Right lobe of liver (tissue), 6 donors: ENCODE measurements around the gene KRTAP1-3. TPM values are rescaled to one million over a fixed set of nuclear protein-coding genes. Genes with fewer than 3 reads are reported as not detected.

Experiments used
- ATAC-seq, 4 donors: fragments of 200-7000 bp; cut with Tn5 transposase; one replicate each; pipeline ENCODE4 v1.9.1; 2020; ENCODE audit warnings: mild to moderate bottlenecking in 4 of 4, moderate library complexity in 4 of 4
- DNase-seq, 3 donors: peaks; one replicate each; pipeline ENCODE4 v3.0.0-alpha.2; 2020
- H3K27ac ChIP-seq, 3 donors: fragments of 200-600 bp; one replicate each; pipeline ENCODE4 v1.8.0; 2022
- H3K27me3 ChIP-seq, 2 donors: fragments of 200-600 bp; one replicate each; pipeline ENCODE4 v1.8.0; 2022
- H3K36me3 ChIP-seq, 4 donors: fragments of 200-600 bp; sonication (generic) in 1 of 4; one replicate each; pipeline versions ENCODE4 v1.5.1 to v1.8.0; 2017 to 2022; ENCODE audit warnings: control low read depth in 1 of 4
- H3K4me1 ChIP-seq, 4 donors: fragments of 200-600 bp; sonication (generic) in 1 of 4; one replicate each; pipeline versions ENCODE4 v1.5.1 to v1.8.0; 2017 to 2022; ENCODE audit warnings: control low read depth in 1 of 4
- H3K4me3 ChIP-seq, 3 donors: fragments of 200-600 bp; one replicate each; pipeline ENCODE4 v1.8.0; 2022
- H3K9me3 ChIP-seq, 4 donors: fragments of 200-600 bp; sonication (generic) in 1 of 4; one replicate each; pipeline versions ENCODE4 v1.5.1 to v1.8.0; 2017 to 2022; ENCODE audit warnings: control low read depth in 1 of 4
- CTCF ChIP-seq, 4 donors: fragments of 200-600 bp in 3 of 4; fragments of 450-650 bp in 1 of 4; IDR thresholded peaks; one replicate each; pipeline versions ENCODE4 v1.5.1 to v1.8.0; 2016 to 2022; ENCODE audit warnings: antibody characterized with exemption in 4 of 4, mild to moderate bottlenecking in 2 of 4
- POLR2A ChIP-seq: fragments of 450-650 bp; IDR thresholded peaks from one replicate; pipeline ENCODE4 v1.6.1; 2017; ENCODE audit warnings: antibody characterized with exemption, mild to moderate bottlenecking
- WGBS: methylation state at CpG from one replicate; pipeline ENCODE4 v1.1.6; 2018; ENCODE audit warnings: low coverage, low lambda C conversion rate; ENCODE audit not compliant: insufficient coverage; ENCODE audit errors: missing lambda C conversion rate; 5-methylcytosine and 5-hydroxymethylcytosine counted together
- intact Hi-C, 2 donors: fragments of 100-400 bp; cut with DNase I; formaldehyde crosslinking; loops; one replicate each; pipeline versions ENCODE4 v1.11.2 to v1.14.1; 2022
- total RNA-seq, 6 experiments: library from RNA; depleted of rRNA in 2 of 6; stranded (reverse); fragments of >200 nt in 2 of 6; fragmentation: NEBNext Ultra II Directional in 3 of 6; extraction: Animal tissue kit (Norgen Biotek cat#: 25700) in 3 of 6; gene quantifications; one replicate each; pipeline versions ENCODE4 v1.1.0 to v1.2.4, GENCODE V29; 2016 to 2023
- donor health status: DM: no; HTN: yes; CAD: no.
- donor health status: DM: no; HTN: no; CAD: no.
- donor health status: DM: no; HTN: no; CAD: no.
- donor health status: DM: no; HTN: yes; CAD: no.
- donor health status: DM: no; HTN: yes; CAD: no.

Gene KRTAP1-3
- total RNA-seq, 6 experiments from 2014 or later = not detected

GRCh38 chr17:41012326-41013120 lies 22.2 kb downstream of the KRTAP1-3 start:
- TF ChIP-seq POLR2A (no peak), CTCF (IDR thresholded peaks at IDR 0.05) (no peak)
- H3K27me3 ChIP-seq = no peaks in the 10 kb centered on the region
- intact Hi-C loops = no loop called here
- H3K4me1 ChIP-seq = no peaks in the 10 kb centered on the region
- ATAC-seq = no peak
- H3K36me3 ChIP-seq = no peaks in the 10 kb centered on the region
- no peaks in the 10 kb centered on the region for H3K9me3 ChIP-seq
- no peak overlapping the region for H3K4me3 ChIP-seq
- no peak overlapping the region for H3K27ac ChIP-seq
- DNase-seq = no peak
- 67% methylated on average over 6 of the region's 6 CpGs for WGBS

GRCh38 chr17:41010441-41010840 lies 24.2 kb downstream of the KRTAP1-3 start:
- H3K27me3 ChIP-seq = no peaks in the 10 kb centered on the region
- TF ChIP-seq CTCF (IDR thresholded peaks at IDR 0.05) = no peak
- H3K36me3 ChIP-seq = no peaks in the 10 kb centered on the region
- no peaks in the 10 kb centered on the region for H3K9me3 ChIP-seq
- no peak overlapping the region for H3K4me3 ChIP-seq
- no peaks in the 10 kb centered on the region for H3K4me1 ChIP-seq
- H3K27ac ChIP-seq = no peak overlapping the region
- intact Hi-C loops = no loop called here
- DNase-seq = no peak
- ATAC-seq = no peak

- 70% methylated on average over 1 of the region's 1 CpG for WGBS
- no peaks in the 10 kb centered on the region for H3K36me3 ChIP-seq
- intact Hi-C loops = no loop called here
- DNase-seq (no peak), ATAC-seq (no peak)
- no peaks in the 10 kb centered on the region for H3K4me1 ChIP-seq
- H3K9me3 ChIP-seq = no peaks in the 10 kb centered on the region
- H3K4me3 ChIP-seq = no peak overlapping the region
- H3K27me3 ChIP-seq = no peaks in the 10 kb centered on the region
- no peak for TF ChIP-seq POLR2A
- TF ChIP-seq CTCF (IDR thresholded peaks at IDR 0.05) = no peak
- no peak overlapping the region for H3K27ac ChIP-seq
These were observed 24.7 kb downstream of the KRTAP1-3 start for GRCh38 chr17:41009936-41010335.

- no peak for ATAC-seq
- H3K9me3 ChIP-seq = no peaks in the 10 kb centered on the region
- H3K27me3 ChIP-seq = no peaks in the 10 kb centered on the region
- H3K27ac ChIP-seq = no peak overlapping the region
- no peaks in the 10 kb centered on the region for H3K4me1 ChIP-seq
- TF ChIP-seq POLR2A (no peak), CTCF (IDR thresholded peaks at IDR 0.05) (no peak)
- H3K4me3 ChIP-seq = no peak overlapping the region
- intact Hi-C loops = no loop called here
- no peaks in the 10 kb centered on the region for H3K36me3 ChIP-seq
- 37% methylated on average over 4 of the region's 4 CpGs for WGBS
- no peak for DNase-seq
These were observed 25.3 kb downstream of the KRTAP1-3 start for GRCh38 chr17:41009301-41009760.
